Neural progenitor cell (in vitro differentiated cells): Measurements from ENCODE around the gene NR4A3.

ENCODE experiments used
- CTCF ChIP-seq: fragments of 200-600 bp; sonication (generic); IDR thresholded peaks from 2 replicates; pipeline ENCODE4 v1.5.1; 2017; ENCODE audit warnings: antibody characterized with exemption, mild to moderate bottlenecking
- EZH2 ChIP-seq: fragments of 200-600 bp; sonication (generic); IDR thresholded peaks from 2 replicates; pipeline ENCODE4 v1.6.1; 2017; ENCODE audit warnings: antibody characterized with exemption, mild to moderate bottlenecking, moderate library complexity
- EZH2phosphoT487 ChIP-seq: fragments of 200-600 bp; sonication (generic); IDR thresholded peaks from 2 replicates; pipeline ENCODE4 v1.6.1; 2017; ENCODE audit warnings: antibody characterized with exemption

DNA sequence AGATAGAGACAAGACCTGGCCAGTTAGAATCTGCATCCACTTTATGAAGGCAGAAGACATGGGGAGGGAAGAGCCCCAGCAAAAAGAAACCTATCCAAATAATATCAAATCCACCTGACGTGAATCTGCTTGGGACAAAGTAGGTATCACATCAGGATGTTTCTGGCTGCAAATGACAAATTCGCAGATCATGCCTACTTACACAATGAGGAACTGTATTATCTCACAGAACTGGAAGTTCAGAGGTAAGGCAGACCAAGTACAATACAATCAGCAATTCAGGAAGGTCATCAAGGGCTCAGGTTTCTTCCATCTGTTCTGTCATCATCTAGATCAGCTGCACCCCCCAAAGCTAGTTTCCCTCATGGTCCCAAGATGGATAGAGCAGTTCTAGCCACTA lies 13.2 kb upstream of the NR4A3 start:
- TF ChIP-seq CTCF: no peak
- TF ChIP-seq EZH2phosphoT487: no peak
- TF ChIP-seq EZH2: no peak
